Colonic mucosa (tissue), 4 donors: ENCODE data around the gene TENM4. TPM values are rescaled to one million over a fixed set of nuclear protein-coding genes. Genes with fewer than 3 reads are reported as not detected.
A peak's percentile ranks its signal among the peaks of the same experiment; 100 is the strongest.

Source experiments
- DNase-seq: peaks from one replicate; pipeline ENCODE4 v3.0.0-alpha.2; 2020
- H3K27ac ChIP-seq: fragments of 200-600 bp; one replicate; pipeline ENCODE4 v1.8.0; 2021
- H3K27me3 ChIP-seq: fragments of 200-600 bp; one replicate; pipeline ENCODE4 v1.8.0; 2021
- H3K36me3 ChIP-seq: fragments of 200-600 bp; one replicate; pipeline ENCODE4 v1.8.0; 2021
- H3K4me1 ChIP-seq: fragments of 200-600 bp; one replicate; pipeline ENCODE4 v1.8.0; 2021; ENCODE audit warnings: mild to moderate bottlenecking
- H3K4me3 ChIP-seq: fragments of 200-600 bp; one replicate; pipeline ENCODE4 v1.8.0; 2021
- H3K9ac ChIP-seq, 2 donors: one replicate each; pipeline ENCODE4 v1.7.0; 2013; ENCODE audit warnings: control low read depth in 2 of 2, low read depth in 2 of 2, low read length in 2 of 2
- H3K9me3 ChIP-seq: fragments of 200-600 bp; one replicate; pipeline ENCODE4 v1.8.0; 2021
- intact Hi-C: fragments of 100-400 bp; cut with DNase I; formaldehyde crosslinking; loops from one replicate; pipeline ENCODE4 v1.14.1; 2022
- total RNA-seq, 2 donors: library from RNA; stranded (reverse); fragmentation: NEBNext Ultra II Directional in 1 of 2; extraction: Animal tissue kit (Norgen Biotek cat#: 25700) in 1 of 2; gene quantifications; one replicate each; pipeline ENCODE4 v1.2.1, GENCODE V29; 2021
- TF ChIP-seq, protein P1 (sequence below): fragments of 200-600 bp; IDR thresholded peaks from one replicate; pipeline ENCODE4 v1.8.0; 2022; ENCODE audit warnings: antibody characterized with exemption, mild to moderate bottlenecking
- donor health status: healthy.
- donor health status: DM: no; HTN: no; CAD: no.
- donor health status: DM: no; HTN: no; CAD: no.

Gene TENM4
- total RNA-seq, 2 donors from 2014 or later: 0.48 to 1.2 TPM

DNA sequence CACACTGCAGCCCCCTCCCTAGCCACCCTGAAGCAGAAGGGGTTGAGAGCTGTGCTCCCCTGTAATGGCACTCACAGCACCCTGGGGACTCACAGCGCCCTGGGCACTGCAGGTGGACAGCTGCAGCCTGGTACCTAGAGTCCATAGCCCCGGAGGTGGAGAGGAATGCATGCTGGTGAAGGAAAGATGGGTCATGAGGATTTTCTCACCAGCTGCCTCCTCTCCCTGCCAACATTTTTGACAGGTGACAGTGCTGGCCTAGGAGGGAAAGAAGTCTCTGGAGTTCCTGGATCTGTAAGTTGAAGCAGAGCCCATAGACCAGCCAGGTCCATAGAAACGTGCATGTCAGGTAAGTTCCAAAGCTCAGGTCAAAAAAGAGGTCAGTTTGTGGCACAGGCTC is 330.5 kb downstream of the TENM4 start:
- no peaks in the 10 kb centered on the region for H3K36me3 ChIP-seq
- no peak overlapping the region for H3K4me3 ChIP-seq
- H3K27ac ChIP-seq: no peak overlapping the region
- no peaks in the 10 kb centered on the region for H3K9me3 ChIP-seq
- intact Hi-C loops: no loop called here
- DNase-seq: no peak
- TF ChIP-seq, protein P1, sequence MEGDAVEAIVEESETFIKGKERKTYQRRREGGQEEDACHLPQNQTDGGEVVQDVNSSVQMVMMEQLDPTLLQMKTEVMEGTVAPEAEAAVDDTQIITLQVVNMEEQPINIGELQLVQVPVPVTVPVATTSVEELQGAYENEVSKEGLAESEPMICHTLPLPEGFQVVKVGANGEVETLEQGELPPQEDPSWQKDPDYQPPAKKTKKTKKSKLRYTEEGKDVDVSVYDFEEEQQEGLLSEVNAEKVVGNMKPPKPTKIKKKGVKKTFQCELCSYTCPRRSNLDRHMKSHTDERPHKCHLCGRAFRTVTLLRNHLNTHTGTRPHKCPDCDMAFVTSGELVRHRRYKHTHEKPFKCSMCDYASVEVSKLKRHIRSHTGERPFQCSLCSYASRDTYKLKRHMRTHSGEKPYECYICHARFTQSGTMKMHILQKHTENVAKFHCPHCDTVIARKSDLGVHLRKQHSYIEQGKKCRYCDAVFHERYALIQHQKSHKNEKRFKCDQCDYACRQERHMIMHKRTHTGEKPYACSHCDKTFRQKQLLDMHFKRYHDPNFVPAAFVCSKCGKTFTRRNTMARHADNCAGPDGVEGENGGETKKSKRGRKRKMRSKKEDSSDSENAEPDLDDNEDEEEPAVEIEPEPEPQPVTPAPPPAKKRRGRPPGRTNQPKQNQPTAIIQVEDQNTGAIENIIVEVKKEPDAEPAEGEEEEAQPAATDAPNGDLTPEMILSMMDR: no peak
- no peak overlapping the region for H3K9ac ChIP-seq
- no peaks in the 10 kb centered on the region for H3K4me1 ChIP-seq
- H3K27me3 ChIP-seq: no peaks in the 10 kb centered on the region

DNA sequence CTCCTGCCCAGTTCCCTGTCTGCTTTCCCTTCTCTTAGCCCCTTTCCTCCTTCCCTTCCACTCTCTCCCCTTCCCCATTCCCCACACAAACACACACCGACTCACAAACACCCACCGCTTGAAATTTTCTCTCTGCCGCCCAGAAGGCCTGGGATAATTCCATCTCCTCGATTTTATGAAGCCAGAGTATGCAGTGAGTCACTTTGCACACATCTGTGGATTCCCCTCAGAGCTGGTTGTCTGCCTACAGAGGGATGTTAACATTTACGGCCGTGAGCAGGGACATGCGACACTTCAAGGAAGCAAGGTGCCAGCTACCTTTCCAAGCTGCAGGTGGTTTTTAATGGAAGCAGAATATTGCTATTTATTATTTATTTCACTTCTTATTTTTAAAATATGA is 332.0 kb downstream of the TENM4 start:
- Histone ChIP-seq H3K27ac (no peak overlapping the region), H3K36me3 (no peaks in the 10 kb centered on the region), H3K9me3 (no peaks in the 10 kb centered on the region), H3K9ac (no peak overlapping the region), H3K27me3 (no peaks in the 10 kb centered on the region), H3K4me1 (no peaks in the 10 kb centered on the region), H3K4me3 (no peak overlapping the region)
- TF ChIP-seq, protein P1: no peak
- no peak for DNase-seq
- intact Hi-C loops: no loop called here

DNA sequence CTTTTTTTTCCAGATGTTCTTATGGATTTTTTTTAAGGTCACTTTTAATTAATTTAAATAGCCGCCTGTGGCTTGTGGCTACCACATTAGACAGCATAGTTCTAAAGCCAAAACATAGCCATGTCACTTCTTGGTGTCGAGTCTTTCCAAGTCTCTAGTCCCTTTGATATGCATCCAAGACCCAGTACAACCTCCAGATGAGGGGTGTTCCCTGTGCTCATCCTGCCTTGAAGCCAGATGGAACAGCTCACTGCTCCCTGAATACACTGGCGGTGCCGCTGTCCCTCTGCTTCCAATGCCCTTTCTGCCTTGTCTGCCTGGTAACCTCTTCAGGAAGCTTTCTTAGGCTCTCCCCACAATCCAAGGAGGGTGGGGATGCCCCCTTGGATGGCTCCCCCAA is 338.0 kb downstream of the TENM4 start:
- Histone ChIP-seq H3K36me3 (no peaks in the 10 kb centered on the region), H3K9ac (no peak overlapping the region), H3K4me3 (no peak overlapping the region), H3K4me1 (no peaks in the 10 kb centered on the region), H3K27me3 (no peaks in the 10 kb centered on the region), H3K9me3 (no peaks in the 10 kb centered on the region), H3K27ac (no peak overlapping the region)
- no peak for DNase-seq
- intact Hi-C loops: no loop called here
- TF ChIP-seq, protein P1: no peak

DNA sequence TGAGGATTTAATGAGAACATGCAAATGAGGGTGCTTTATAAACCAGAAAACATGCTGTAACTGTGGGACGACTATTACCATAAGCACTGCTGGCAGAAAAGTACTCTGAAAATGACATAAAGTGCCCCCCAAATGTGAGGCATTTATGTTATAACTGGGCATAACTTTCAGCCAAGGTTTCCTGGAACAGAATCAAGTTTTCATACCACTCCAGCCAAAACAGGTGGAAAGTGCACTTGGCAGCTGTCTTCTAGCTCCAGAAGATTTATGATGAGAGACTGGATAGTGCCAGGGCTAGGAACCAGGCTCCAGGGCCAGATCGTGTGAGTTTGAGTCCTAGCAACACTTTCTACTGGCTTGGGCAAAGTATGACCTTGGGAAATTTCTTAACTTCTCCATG is 339.2 kb downstream of the TENM4 start:
- intact Hi-C loops: no loop called here
- TF ChIP-seq, protein P1: no peak
- DNase-seq: no peak
- Histone ChIP-seq H3K9me3 (no peaks in the 10 kb centered on the region), H3K4me1 (no peaks in the 10 kb centered on the region), H3K27ac (no peak overlapping the region), H3K36me3 (no peaks in the 10 kb centered on the region), H3K9ac (no peak overlapping the region), H3K4me3 (no peak overlapping the region), H3K27me3 (no peaks in the 10 kb centered on the region)

DNA sequence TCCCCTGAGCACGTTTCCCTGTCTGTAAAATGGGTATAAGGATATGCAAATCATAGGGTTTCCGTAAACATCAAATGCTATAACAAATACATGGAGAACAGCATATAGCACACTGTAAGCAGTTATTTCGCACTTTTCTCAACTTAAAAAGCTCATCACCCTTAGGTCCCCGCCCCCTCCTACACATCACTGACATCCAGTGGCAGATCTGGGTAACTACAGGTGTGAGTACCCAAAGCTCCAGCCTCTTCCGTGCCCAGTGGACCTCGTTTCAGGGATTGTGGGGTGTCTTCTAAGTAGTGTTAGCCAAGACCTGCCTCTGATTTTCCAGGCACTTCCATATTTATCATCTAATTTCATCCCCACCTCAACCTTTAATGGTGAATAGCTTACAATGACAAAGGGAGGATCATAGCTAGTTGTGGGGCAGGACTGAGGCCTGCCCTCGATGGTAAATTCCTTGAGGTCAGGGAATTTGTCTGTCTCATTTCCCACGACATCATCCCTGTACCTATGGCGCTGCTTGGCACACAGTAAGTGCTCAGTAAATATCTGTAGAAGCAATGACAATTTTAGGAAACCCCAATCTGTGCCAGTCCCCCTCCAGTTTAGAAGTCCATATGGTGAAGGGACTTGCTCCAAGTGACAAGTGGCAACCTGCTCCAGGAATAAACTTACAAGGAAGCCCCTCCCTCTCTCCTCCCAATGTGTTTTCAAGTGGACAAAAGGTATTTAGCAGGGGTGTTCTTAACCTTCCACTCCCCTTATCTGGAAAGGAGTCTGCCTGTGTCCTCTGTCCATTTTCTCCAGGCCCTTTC is 340.5 kb downstream of the TENM4 start:
- H3K4me1 ChIP-seq: no peaks in the 10 kb centered on the region
- TF ChIP-seq, protein P1: peak; percentile 56
- peak; percentile 37 for DNase-seq
- no peaks in the 10 kb centered on the region for H3K36me3 ChIP-seq
- no peak overlapping the region for H3K27ac ChIP-seq
- no peaks in the 10 kb centered on the region for H3K9me3 ChIP-seq
- H3K27me3 ChIP-seq: no peaks in the 10 kb centered on the region
- H3K4me3 ChIP-seq: no peak overlapping the region
- no peak overlapping the region for H3K9ac ChIP-seq
- intact Hi-C loops: no loop called here
